HG03039 (cell line): ENCODE results near the gene ANXA8.

Experiments used
- ATAC-seq: cut with Tn5 transposase; IDR thresholded peaks from one replicate; pipeline ENCODE4 v1.9.1; 2021; ENCODE audit warnings: mild to moderate bottlenecking, moderate library complexity; ENCODE audit not compliant: unreplicated experiment

Gene ANXA8

GRCh38 chr10:47449102-47449978 is 34.6 kb downstream of the ANXA8 start:
- no peak for ATAC-seq

GRCh38 chr10:47447705-47448104 is 36.2 kb downstream of the ANXA8 start:
- no peak for ATAC-seq

- no peak for ATAC-seq
Measured at GRCh38 chr10:47447209-47447608, 36.7 kb downstream of the ANXA8 start.

- no peak for ATAC-seq
Measured at GRCh38 chr10:47445720-47446119, 38.2 kb downstream of the ANXA8 start.

GRCh38 chr10:47444047-47444446 is 39.9 kb downstream of the ANXA8 start:
- ATAC-seq: no peak

GRCh38 chr10:47443145-47443544 is 40.8 kb downstream of the ANXA8 start:
- ATAC-seq: no peak

- no peak for ATAC-seq
Measured at GRCh38 chr10:47442351-47442750, 41.6 kb downstream of the ANXA8 start.

- ATAC-seq: no peak
Measured at GRCh38 chr10:47441938-47442337, 42.0 kb downstream of the ANXA8 start.

GRCh38 chr10:47440207-47440606 is 43.7 kb downstream of the ANXA8 start:
- ATAC-seq: no peak

- no peak for ATAC-seq
Measured at GRCh38 chr10:47438857-47439474, 44.9 kb downstream of the ANXA8 start.

- no peak for ATAC-seq
Measured at GRCh38 chr10:47435081-47435480, 48.8 kb downstream of the ANXA8 start.

- ATAC-seq: no peak
Measured at GRCh38 chr10:47425813-47426419, 58.0 kb downstream of the ANXA8 start.

- ATAC-seq: no peak
Measured at GRCh38 chr10:47424231-47424630, 59.7 kb downstream of the ANXA8 start.

GRCh38 chr10:47423476-47423875 is 60.4 kb downstream of the ANXA8 start:
- ATAC-seq: no peak

GRCh38 chr10:47421057-47421952 is 62.6 kb downstream of the ANXA8 start:
- ATAC-seq: no peak

GRCh38 chr10:47420305-47421056 is 63.4 kb downstream of the ANXA8 start:
- ATAC-seq: no peak

GRCh38 chr10:47419421-47419820 is 64.5 kb downstream of the ANXA8 start:
- ATAC-seq: no peak

- no peak for ATAC-seq
Measured at GRCh38 chr10:47418966-47419365, 64.9 kb downstream of the ANXA8 start.

- no peak for ATAC-seq
Measured at GRCh38 chr10:47418321-47418720, 65.6 kb downstream of the ANXA8 start.
